IPS-20b (cell line): ENCODE results near the gene EVPL.
"Not testable (repeated sequence)": the region's sequence is repeated elsewhere in the genome, so short reads cannot be mapped to it uniquely, and the experiment has no call there.

Experiments used
- H3K27ac ChIP-seq: one replicate; pipeline ENCODE4 v1.5.1; 2013; ENCODE audit warnings: low read length
- H3K27me3 ChIP-seq: 2 replicates; pipeline ENCODE4 v1.6.1; 2013; ENCODE audit warnings: mild to moderate bottlenecking, low read length, inconsistent platforms; ENCODE audit not compliant: insufficient read depth
- H3K36me3 ChIP-seq: 2 replicates; pipeline ENCODE4 v1.6.1; 2013; ENCODE audit warnings: low read depth, mild to moderate bottlenecking, inconsistent platforms, low read length, moderate library complexity; ENCODE audit not compliant: insufficient read depth
- H3K4me1 ChIP-seq: 2 replicates; pipeline ENCODE4 v1.6.1; 2013; ENCODE audit warnings: mild to moderate bottlenecking, control low read depth, inconsistent platforms, low read length, moderate library complexity; ENCODE audit not compliant: insufficient read depth
- H3K4me3 ChIP-seq: 2 replicates; pipeline ENCODE4 v1.5.1; 2013; ENCODE audit warnings: mild to moderate bottlenecking, low read length, inconsistent platforms
- H3K9ac ChIP-seq: 2 replicates; pipeline ENCODE4 v1.6.1; 2013; ENCODE audit warnings: low read depth, mild to moderate bottlenecking, inconsistent platforms, low read length, moderate library complexity
- H3K9me3 ChIP-seq: 2 replicates; pipeline ENCODE4 v1.6.1; 2013; ENCODE audit warnings: mild to moderate bottlenecking, low read depth, low read length, inconsistent platforms; ENCODE audit not compliant: insufficient read depth

The EVPL gene

DNA sequence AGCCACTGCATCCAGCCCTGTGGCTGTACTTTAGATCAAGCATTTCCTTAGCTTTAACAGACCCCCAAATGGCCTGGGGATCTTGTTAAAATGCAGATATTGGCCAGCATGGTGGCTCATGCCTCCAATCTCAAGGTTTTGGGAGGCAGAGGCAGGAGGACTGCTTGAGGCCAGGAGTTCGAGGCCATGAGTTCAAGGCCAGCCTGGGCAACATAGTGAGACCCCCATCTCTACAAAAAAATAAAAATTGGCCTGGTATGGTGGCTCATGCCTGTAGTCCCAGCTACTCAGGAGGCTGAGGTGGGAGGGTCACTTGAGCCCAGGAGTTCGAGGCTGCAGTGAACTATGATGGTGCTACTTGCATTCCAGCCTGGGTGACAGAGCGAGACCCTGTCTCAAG is 15.8 kb upstream of the EVPL start:
- H3K36me3 ChIP-seq, result peaks cover 90% of the 10 kb centered on the region
- H3K27ac ChIP-seq, H3K27me3 ChIP-seq, H3K9me3 ChIP-seq, H3K4me3 ChIP-seq, H3K9ac ChIP-seq, H3K4me1 ChIP-seq: not testable (repeated sequence)

DNA sequence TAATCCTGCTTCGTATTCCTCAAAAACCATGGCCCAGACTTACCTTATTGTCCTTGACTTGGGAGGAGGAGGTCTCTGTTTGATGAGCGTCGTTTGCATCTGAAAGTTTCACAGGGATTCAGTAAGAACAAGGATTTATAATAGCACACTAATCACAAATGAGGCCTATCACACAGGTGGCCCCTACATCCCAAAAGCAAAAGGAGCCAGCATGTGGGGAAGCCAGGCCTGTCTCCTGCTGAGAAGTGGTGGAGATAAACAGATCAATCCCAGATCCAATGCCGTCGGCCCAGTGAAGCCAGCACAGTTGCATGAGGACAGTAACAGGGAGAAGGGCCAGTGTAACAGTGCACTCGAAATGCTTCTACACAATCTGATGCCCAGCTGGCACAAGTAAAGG is 13.3 kb upstream of the EVPL start:
- Histone ChIP-seq H3K9ac (no peak overlapping the region), H3K9me3 (no peaks in the 10 kb centered on the region), H3K4me1 (peaks cover 8% of the 10 kb centered on the region; the same call in 1 of the 2 replicates), H3K36me3 (peaks cover 73% of the 10 kb centered on the region), H3K27me3 (no peaks in the 10 kb centered on the region), H3K4me3 (no peak overlapping the region), H3K27ac (no peak overlapping the region)

DNA sequence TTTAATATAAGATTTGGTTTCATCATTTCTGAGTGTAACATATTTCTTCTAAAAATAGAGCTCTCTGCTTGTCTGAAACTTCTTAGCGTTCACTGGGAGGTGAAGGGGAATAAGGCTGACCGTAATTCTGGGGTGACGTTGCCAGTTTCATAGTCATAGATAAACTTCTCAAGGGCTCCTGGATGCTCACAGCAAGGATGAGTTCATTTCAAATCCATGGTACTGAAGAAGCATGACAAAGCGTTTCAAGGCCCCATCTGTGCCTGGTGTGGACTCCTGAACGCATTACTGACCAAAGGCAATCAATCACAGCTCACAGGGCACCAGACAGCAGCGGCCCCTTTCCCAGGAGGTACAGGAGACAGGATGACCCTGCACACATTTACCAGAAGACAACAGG is 12.0 kb upstream of the EVPL start:
- no peaks in the 10 kb centered on the region for H3K27me3 ChIP-seq
- H3K9ac ChIP-seq, result no peak overlapping the region
- H3K4me3 ChIP-seq, result no peak overlapping the region
- peaks cover 8% of the 10 kb centered on the region; the same call in 1 of the 2 replicates for H3K4me1 ChIP-seq
- peaks cover 60% of the 10 kb centered on the region for H3K36me3 ChIP-seq
- no peaks in the 10 kb centered on the region for H3K9me3 ChIP-seq
- H3K27ac ChIP-seq, result no peak overlapping the region

DNA sequence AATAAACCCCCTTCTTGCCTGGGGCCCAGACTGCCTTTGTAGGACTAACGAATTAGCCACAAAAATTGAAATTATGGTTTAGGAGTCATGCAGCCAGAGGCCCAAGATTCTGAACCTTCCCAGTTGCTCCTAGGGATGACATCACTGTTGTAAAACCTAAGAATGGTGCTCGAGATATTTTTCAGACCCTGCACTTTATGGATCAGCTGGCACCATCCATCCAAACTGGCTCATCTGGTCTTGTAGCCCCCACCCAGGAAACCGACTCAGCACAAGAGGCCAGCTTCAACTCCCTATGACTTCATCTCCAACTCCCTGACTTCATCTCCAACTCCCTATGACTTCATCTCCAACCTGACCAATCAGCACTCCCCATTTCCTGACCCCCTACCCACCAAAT is 10.9 kb upstream of the EVPL start:
- Histone ChIP-seq H3K9ac (no peak overlapping the region), H3K4me3 (no peak overlapping the region), H3K4me1 (peaks cover 8% of the 10 kb centered on the region; the same call in 1 of the 2 replicates), H3K27ac (no peak overlapping the region), H3K9me3 (no peaks in the 10 kb centered on the region), H3K27me3 (no peaks in the 10 kb centered on the region), H3K36me3 (peaks cover 49% of the 10 kb centered on the region)

DNA sequence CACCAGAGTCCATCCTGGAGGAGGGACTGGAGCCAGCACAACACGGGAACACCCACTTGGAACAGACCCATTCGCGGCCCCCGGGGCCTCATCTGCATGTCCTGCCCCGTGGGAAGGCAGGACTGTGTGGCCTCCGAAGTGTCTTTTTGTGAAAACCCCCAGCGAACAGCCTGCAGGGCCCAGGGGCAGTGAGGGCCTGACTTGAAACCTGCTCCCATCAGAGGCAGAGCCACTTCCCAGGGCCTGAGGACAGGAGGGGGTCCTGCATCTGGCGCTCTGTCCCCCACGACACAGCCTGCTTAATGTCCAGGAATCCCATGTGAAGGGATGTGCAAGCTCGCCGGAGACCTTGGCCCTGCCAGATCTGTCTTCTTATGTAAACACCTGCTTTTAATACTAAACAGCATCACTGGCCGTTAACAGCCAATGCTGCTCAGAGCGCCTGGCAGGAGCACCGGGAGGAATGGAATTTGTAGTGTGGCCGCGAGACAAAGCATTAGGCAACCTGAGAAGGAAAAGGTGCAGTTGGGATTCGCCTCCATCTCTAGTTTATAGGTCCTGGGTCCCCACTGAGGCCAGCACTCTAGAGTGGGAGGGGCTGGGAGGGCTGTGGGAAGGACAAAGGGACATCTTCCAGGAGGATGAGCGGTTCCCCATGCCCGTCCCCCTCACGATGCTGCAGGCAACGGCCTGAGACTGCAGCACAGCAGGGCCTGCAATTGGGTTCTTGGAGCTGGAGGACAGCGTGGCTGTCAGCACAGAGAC is 9.6 kb upstream of the EVPL start:
- Histone ChIP-seq H3K9ac (peak overlapping the region; percentile 25; the same call in 1 of the 2 replicates), H3K4me3 (no peak overlapping the region), H3K4me1 (peaks cover 8% of the 10 kb centered on the region; the same call in 1 of the 2 replicates), H3K27me3 (no peaks in the 10 kb centered on the region), H3K36me3 (peaks cover 42% of the 10 kb centered on the region), H3K27ac (no peak overlapping the region), H3K9me3 (no peaks in the 10 kb centered on the region)

DNA sequence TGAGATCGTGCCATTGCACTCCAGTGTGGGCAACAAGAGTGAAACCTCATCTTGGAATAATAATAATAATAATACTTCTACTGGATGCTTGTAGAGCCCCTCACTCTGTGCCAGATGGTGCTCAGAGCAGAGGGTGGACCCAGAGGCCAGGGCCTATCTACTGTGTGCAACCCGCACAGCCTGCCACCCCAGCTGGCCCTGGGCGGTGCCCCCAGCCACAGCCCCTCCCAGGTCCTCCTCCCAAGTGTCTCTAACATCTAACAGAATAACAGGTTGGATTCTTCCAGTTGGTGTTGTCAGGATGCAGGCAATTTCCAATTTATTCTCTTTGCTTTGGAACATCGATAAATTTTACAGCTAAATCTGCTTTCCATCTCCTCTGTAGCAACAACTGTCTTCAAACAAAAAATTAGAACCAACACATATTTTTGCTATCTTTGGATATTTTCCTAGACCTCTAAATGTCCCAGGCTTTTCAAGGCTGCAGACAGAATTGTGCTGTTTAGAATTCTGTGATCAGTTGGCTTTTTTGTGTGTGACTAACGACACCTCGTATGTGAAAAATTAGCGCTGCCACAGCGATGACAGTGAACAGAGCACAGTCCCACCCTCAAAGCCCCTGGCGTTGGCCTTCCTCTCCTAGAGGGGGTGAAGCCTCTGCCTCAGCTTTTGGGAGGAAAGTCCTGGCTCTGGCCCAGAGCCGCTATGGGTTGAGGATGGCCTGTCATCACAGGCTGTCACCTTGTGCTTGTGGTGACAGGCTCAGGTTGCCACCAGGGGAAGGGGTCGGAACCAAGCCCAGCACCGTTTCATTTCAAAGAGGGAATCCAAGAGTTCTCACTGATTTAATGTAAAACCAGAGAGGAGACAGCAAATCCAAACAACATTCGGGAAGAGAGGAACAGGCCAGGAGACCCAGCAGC is 7.6 kb upstream of the EVPL start:
- Histone ChIP-seq H3K4me3 (no peak overlapping the region), H3K9me3 (no peaks in the 10 kb centered on the region), H3K27me3 (no peaks in the 10 kb centered on the region), H3K27ac (no peak overlapping the region), H3K9ac (no peak overlapping the region), H3K36me3 (peaks cover 22% of the 10 kb centered on the region), H3K4me1 (peaks cover 7% of the 10 kb centered on the region; the same call in 1 of the 2 replicates)

DNA sequence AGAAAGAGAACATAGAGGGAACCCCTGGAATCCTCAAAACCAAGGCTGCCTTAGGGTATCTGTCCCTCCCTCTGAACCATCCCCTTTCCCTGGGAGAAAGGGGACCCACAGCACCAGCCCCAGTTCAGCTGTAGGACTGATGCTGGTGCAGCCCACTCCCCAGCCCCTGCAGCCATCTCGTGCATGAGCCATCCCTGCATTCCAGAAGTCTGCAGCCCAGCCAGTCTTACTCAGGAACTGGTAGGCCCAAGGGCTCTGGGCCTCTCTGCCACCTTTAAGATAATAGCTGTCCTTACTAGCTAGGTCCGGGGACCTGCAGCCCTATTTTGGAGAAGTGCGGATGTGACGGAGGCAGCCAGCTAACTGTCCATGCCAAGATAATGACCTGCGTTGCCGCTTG is 6.0 kb upstream of the EVPL start:
- Histone ChIP-seq H3K27me3 (no peaks in the 10 kb centered on the region), H3K9ac (no peak overlapping the region), H3K4me1 (peaks cover 8% of the 10 kb centered on the region; the same call in 1 of the 2 replicates), H3K27ac (no peak overlapping the region), H3K9me3 (no peaks in the 10 kb centered on the region), H3K36me3 (peaks cover 6% of the 10 kb centered on the region), H3K4me3 (no peak overlapping the region)

DNA sequence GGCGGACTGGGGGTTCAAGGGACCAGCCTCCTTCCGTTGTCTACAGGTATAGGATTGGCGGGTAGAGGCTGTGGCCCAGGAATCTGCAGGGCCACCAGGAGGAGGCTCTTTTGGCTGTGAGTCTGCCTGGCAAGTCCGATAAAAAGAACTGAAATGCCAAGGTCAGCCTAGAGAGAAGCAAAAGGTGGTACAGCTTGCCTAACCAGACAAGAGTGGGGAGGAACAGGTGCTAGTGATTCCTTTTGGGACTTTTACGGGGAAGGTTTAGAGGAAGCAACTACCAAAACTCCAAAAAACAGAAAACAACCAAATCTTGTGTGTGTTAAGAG is 5.6 kb upstream of the EVPL start:
- Histone ChIP-seq H3K9ac (no peak overlapping the region), H3K4me3 (no peak overlapping the region), H3K27ac (no peak overlapping the region), H3K9me3 (no peaks in the 10 kb centered on the region), H3K36me3 (peaks cover 3% of the 10 kb centered on the region; the same call in 1 of the 2 replicates), H3K27me3 (no peaks in the 10 kb centered on the region), H3K4me1 (peaks cover 8% of the 10 kb centered on the region; the same call in 1 of the 2 replicates)

DNA sequence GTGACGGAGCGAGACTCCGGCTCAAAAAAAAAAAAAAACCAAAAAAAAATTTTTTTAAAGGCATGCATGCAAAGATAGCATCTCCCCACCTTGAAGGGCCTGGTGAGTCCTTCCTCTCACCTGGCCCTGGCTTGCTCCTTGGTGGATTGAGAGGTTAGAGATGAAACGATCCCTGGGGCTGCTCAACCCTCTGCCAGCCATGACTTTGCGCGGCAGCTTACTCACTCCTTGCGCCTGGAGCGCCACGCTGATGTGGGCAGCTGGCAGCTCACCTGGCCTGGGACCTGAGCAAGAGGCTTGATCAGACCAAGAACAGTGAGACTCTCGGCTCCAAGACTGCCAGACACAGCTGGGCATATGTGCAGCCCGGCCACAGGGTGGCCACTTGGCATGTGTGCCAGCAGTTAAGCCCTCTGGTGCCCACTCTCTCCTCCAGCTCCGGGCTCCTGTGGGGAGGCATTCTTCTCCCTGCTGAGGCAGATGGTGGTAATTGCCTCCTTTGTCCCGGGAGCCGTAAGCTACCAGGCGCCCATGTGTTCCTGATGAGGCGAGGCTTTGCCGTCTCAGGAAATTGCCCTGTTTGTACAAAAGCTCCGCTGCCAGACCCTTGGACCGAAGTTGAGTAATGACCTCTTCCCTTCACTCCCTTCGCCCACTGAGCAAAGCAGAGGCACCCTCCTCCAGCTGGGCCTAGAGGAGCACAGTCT is 5.1 kb upstream of the EVPL start:
- no peaks in the 10 kb centered on the region for H3K36me3 ChIP-seq
- H3K27ac ChIP-seq, result no peak overlapping the region
- H3K27me3 ChIP-seq, result no peaks in the 10 kb centered on the region
- H3K9ac ChIP-seq, result no peak overlapping the region
- H3K9me3 ChIP-seq, result no peaks in the 10 kb centered on the region
- H3K4me1 ChIP-seq, result peaks cover 8% of the 10 kb centered on the region; the same call in 1 of the 2 replicates
- no peak overlapping the region for H3K4me3 ChIP-seq

DNA sequence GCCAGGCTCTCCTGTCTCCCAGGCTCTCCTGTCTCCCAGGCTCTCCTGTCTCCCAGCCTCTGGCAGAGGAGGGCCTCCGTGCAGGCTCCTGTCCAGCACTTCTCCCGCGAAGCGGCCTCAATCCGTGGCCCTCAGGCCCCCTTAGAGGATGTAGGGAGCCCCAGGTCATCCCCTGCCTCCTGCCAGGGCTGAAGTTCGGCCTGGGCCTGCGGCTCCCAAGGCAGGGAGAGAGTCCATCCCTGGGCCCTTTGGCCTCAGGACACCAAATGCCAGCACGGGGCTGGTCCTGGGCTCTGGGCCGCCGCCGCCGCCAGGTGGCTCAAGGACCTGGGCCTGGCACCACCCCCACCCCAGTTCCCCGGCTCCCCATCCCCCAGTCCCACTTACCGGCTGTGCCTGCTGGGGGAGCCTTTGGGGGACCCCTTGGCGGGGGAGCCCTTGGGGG is 370 bp downstream of the EVPL start:
- H3K9me3 ChIP-seq, result no peaks in the 10 kb centered on the region

DNA sequence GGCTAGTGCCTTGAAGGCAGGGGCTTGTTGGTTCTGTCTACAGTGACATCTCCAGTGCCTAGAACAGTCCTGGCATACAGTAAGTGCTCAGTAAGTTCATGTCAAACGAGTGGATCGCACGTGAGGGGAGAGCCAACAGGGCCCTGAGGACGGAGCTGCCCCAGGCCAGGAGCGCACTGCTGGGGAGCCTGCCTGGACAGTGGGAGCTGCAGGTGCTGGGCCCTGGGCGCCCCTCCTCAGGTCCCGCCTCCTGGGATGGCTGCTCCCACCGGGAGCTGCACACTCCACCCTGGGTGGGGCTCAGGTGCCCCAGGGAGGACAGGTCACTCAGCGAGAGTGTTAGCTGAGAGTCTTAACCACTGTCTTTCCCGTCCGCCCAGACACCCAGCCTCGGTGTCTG is 1.8 kb downstream of the EVPL start:
- Histone ChIP-seq H3K4me3 (no peak overlapping the region), H3K27me3 (no peaks in the 10 kb centered on the region), H3K27ac (no peak overlapping the region), H3K36me3 (no peaks in the 10 kb centered on the region), H3K4me1 (peaks cover 3% of the 10 kb centered on the region; the same call in 1 of the 2 replicates), H3K9me3 (no peaks in the 10 kb centered on the region), H3K9ac (no peak overlapping the region)

More for the DNA sequence above, 370 bp downstream of the EVPL start:
- no peaks in the 10 kb centered on the region for H3K36me3 ChIP-seq
- no peak overlapping the region for H3K4me3 ChIP-seq
- no peak overlapping the region for H3K9ac ChIP-seq
- H3K4me1 ChIP-seq, result peaks cover 3% of the 10 kb centered on the region; the same call in 1 of the 2 replicates
- no peak overlapping the region for H3K27ac ChIP-seq
- H3K27me3 ChIP-seq, result no peaks in the 10 kb centered on the region
